OCI-LY3 (cell line): ENCODE measurements around the gene CYP2C18.

ENCODE experiments used
- EZH2phosphoT487 ChIP-seq: fragments of 200-600 bp; shearing (Covaris generic); IDR thresholded peaks from 2 replicates; pipeline ENCODE4 v1.6.1; 2018; ENCODE audit warnings: antibody characterized with exemption, mixed run types, low read depth
- TF ChIP-seq, protein P1 (sequence below): fragments of 200-600, 300-600 bp; sonication (generic); IDR thresholded peaks from 2 replicates; pipeline ENCODE4 v1.5.1; 2014; ENCODE audit warnings: antibody characterized with exemption, low read length, low read depth

- TF ChIP-seq, protein P1, sequence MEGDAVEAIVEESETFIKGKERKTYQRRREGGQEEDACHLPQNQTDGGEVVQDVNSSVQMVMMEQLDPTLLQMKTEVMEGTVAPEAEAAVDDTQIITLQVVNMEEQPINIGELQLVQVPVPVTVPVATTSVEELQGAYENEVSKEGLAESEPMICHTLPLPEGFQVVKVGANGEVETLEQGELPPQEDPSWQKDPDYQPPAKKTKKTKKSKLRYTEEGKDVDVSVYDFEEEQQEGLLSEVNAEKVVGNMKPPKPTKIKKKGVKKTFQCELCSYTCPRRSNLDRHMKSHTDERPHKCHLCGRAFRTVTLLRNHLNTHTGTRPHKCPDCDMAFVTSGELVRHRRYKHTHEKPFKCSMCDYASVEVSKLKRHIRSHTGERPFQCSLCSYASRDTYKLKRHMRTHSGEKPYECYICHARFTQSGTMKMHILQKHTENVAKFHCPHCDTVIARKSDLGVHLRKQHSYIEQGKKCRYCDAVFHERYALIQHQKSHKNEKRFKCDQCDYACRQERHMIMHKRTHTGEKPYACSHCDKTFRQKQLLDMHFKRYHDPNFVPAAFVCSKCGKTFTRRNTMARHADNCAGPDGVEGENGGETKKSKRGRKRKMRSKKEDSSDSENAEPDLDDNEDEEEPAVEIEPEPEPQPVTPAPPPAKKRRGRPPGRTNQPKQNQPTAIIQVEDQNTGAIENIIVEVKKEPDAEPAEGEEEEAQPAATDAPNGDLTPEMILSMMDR: no peak
- TF ChIP-seq EZH2phosphoT487: no peak
Measured at GRCh38 chr10:94738588-94738987, 55.1 kb downstream of the CYP2C18 start.
